Measurements from ENCODE around the gene MYBPHL. TPM values are rescaled to one million over a fixed set of nuclear protein-coding genes. Genes with fewer than 3 reads are reported as not detected.

The MYBPHL gene
- total and polyA plus RNA-seq, 2 of the 13 experiments (the other 11 are each of a cell fraction or from before 2014, with no cell fraction given): 3.7 to 3.8 TPM

DNA sequence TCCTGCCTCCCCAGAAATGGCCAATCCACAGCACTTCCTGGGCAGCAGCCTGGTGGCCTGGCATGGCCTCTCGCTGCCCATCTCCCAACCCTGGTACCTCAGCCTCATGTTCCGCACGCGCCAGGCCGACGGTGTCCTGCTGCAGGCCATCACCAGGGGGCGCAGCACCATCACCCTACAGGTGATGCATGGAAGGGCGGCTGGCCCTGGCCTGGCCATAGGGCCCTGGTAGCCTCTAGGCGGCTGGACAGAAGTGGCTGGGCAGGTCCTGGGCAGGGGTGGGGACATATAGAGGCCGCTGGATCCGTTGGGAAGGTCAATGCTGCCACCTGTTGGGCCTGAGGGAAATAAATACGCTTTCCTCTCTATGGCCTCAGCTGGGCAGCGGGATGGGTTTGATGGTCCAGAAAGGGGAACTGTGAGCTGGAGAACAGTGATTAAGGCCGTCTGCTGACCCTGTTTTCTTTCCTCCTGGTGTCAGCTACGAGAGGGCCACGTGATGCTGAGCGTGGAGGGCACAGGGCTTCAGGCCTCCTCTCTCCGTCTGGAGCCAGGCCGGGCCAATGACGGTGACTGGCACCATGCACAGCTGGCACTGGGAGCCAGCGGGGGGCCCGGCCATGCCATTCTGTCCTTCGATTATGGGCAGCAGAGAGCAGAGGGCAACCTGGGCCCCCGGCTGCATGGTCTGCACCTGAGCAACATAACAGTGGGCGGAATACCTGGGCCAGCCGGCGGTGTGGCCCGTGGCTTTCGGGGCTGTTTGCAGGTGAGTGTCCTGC lies 43.0 kb downstream of the MYBPHL start (continued):
- TF ChIP-seq SIN3A (IDR thresholded peaks at IDR 0.05; ENCODE audit: borderline replicate concordance, low read depth, low read length) (0 out of 2 replicates have a peak, but pooled peaks have one; percentile 36), ZNF33A (CRISPR knock-in tag; IDR thresholded peaks at IDR 0.05; ENCODE audit: borderline replicate concordance) (no peak), NR1H2 (CRISPR knock-in tag; IDR thresholded peaks at IDR 0.05; ENCODE audit: borderline replicate concordance, low read depth) (no peak), CBFB (CRISPR knock-in tag; IDR thresholded peaks at IDR 0.05) (peak; percentile 80), ZNF33B (CRISPR knock-in tag; IDR thresholded peaks at IDR 0.05) (peak; percentile 45; the same call in 1 of the 2 replicates), IKZF4 (CRISPR knock-in tag; IDR thresholded peaks at IDR 0.05; ENCODE audit: borderline replicate concordance, low read depth, not compliant biosample characterization) (no peak), KMT2A (CRISPR knock-in tag; IDR thresholded peaks at IDR 0.05) (peak; percentile 67; the same call in 1 of the 2 replicates), SAP130 (CRISPR knock-in tag; IDR thresholded peaks at IDR 0.05; ENCODE audit: low read depth) (peak; percentile 97), SRSF4 (IDR thresholded peaks at IDR 0.05; ENCODE audit: low read depth, low read length, poor library complexity, severe bottlenecking) (no peak), CCDC6 (CRISPR knock-in tag; IDR thresholded peaks at IDR 0.05) (peak; percentile 83; the same call in 1 of the 2 replicates), TEAD2 (CRISPR knock-in tag; IDR thresholded peaks at IDR 0.05) (no peak), HMGA1 (CRISPR knock-in tag; conservative IDR thresholded peaks at IDR 0.05) (no peak), CENPT (CRISPR knock-in tag; IDR thresholded peaks at IDR 0.05; ENCODE audit: low read depth) (no peak), NFYB (CRISPR knock-in tag; IDR thresholded peaks at IDR 0.05) (no peak)
- TF ChIP-seq, protein P1, sequence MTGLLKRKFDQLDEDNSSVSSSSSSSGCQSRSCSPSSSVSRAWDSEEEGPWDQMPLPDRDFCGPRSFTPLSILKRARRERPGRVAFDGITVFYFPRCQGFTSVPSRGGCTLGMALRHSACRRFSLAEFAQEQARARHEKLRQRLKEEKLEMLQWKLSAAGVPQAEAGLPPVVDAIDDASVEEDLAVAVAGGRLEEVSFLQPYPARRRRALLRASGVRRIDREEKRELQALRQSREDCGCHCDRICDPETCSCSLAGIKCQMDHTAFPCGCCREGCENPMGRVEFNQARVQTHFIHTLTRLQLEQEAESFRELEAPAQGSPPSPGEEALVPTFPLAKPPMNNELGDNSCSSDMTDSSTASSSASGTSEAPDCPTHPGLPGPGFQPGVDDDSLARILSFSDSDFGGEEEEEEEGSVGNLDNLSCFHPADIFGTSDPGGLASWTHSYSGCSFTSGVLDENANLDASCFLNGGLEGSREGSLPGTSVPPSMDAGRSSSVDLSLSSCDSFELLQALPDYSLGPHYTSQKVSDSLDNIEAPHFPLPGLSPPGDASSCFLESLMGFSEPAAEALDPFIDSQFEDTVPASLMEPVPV (CRISPR knock-in tag; IDR thresholded peaks at IDR 0.05): 0 out of 2 replicates have a peak, but pooled peaks have one; percentile 16
- TF ChIP-seq, protein P2, sequence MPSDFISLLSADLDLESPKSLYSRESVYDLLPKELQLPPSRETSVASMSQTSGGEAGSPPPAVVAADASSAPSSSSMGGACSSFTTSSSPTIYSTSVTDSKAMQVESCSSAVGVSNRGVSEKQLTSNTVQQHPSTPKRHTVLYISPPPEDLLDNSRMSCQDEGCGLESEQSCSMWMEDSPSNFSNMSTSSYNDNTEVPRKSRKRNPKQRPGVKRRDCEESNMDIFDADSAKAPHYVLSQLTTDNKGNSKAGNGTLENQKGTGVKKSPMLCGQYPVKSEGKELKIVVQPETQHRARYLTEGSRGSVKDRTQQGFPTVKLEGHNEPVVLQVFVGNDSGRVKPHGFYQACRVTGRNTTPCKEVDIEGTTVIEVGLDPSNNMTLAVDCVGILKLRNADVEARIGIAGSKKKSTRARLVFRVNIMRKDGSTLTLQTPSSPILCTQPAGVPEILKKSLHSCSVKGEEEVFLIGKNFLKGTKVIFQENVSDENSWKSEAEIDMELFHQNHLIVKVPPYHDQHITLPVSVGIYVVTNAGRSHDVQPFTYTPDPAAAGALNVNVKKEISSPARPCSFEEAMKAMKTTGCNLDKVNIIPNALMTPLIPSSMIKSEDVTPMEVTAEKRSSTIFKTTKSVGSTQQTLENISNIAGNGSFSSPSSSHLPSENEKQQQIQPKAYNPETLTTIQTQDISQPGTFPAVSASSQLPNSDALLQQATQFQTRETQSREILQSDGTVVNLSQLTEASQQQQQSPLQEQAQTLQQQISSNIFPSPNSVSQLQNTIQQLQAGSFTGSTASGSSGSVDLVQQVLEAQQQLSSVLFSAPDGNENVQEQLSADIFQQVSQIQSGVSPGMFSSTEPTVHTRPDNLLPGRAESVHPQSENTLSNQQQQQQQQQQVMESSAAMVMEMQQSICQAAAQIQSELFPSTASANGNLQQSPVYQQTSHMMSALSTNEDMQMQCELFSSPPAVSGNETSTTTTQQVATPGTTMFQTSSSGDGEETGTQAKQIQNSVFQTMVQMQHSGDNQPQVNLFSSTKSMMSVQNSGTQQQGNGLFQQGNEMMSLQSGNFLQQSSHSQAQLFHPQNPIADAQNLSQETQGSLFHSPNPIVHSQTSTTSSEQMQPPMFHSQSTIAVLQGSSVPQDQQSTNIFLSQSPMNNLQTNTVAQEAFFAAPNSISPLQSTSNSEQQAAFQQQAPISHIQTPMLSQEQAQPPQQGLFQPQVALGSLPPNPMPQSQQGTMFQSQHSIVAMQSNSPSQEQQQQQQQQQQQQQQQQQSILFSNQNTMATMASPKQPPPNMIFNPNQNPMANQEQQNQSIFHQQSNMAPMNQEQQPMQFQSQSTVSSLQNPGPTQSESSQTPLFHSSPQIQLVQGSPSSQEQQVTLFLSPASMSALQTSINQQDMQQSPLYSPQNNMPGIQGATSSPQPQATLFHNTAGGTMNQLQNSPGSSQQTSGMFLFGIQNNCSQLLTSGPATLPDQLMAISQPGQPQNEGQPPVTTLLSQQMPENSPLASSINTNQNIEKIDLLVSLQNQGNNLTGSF (CRISPR knock-in tag; IDR thresholded peaks at IDR 0.05): no peak
- TF ChIP-seq, protein P3, sequence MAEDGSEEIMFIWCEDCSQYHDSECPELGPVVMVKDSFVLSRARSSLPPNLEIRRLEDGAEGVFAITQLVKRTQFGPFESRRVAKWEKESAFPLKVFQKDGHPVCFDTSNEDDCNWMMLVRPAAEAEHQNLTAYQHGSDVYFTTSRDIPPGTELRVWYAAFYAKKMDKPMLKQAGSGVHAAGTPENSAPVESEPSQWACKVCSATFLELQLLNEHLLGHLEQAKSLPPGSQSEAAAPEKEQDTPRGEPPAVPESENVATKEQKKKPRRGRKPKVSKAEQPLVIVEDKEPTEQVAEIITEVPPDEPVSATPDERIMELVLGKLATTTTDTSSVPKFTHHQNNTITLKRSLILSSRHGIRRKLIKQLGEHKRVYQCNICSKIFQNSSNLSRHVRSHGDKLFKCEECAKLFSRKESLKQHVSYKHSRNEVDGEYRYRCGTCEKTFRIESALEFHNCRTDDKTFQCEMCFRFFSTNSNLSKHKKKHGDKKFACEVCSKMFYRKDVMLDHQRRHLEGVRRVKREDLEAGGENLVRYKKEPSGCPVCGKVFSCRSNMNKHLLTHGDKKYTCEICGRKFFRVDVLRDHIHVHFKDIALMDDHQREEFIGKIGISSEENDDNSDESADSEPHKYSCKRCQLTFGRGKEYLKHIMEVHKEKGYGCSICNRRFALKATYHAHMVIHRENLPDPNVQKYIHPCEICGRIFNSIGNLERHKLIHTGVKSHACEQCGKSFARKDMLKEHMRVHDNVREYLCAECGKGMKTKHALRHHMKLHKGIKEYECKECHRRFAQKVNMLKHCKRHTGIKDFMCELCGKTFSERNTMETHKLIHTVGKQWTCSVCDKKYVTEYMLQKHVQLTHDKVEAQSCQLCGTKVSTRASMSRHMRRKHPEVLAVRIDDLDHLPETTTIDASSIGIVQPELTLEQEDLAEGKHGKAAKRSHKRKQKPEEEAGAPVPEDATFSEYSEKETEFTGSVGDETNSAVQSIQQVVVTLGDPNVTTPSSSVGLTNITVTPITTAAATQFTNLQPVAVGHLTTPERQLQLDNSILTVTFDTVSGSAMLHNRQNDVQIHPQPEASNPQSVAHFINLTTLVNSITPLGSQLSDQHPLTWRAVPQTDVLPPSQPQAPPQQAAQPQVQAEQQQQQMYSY (CRISPR knock-in tag; IDR thresholded peaks at IDR 0.05): no peak
